Peyer's patch (tissue), 4 donors: ENCODE data around the gene PDZD2.

Experiments used
- CTCF ChIP-seq, 6 experiments: fragments of 450-650 bp in 4 of 6; fragments of 200-600 bp in 2 of 6; sonication (generic) in 1 of 6; IDR thresholded peaks; one replicate each; pipeline ENCODE4 v1.5.1; 2017 to 2019; ENCODE audit warnings: antibody characterized with exemption in 6 of 6, mild to moderate bottlenecking in 3 of 6, moderate library complexity in 1 of 6
- POLR2A ChIP-seq, 2 donors: fragments of 450-650 bp; IDR thresholded peaks; one replicate each; pipeline ENCODE4 v1.5.1; 2017; ENCODE audit warnings: antibody characterized with exemption in 2 of 2, mild to moderate bottlenecking in 2 of 2, moderate library complexity in 2 of 2

DNA sequence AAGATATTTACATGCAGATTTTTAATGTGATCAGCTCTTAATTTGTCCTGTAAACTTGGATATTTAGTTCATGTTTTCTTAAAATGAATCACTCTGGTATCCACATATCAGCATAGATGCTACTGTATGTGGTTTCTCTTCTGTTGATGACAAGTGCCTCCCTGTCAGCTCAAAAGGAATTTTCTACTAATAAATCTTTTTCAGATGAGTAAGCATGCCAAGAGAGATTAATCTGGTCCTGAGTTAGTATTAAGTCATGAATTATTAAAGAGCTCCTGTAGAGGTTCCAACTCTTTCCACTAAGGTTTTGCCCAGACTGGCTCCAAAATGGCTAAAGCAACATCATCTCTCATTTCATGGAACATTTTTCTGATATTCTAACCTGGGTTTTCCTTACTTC is 406.0 kb downstream of the PDZD2 start:
- no peak for TF ChIP-seq CTCF (IDR thresholded peaks at IDR 0.05)
- TF ChIP-seq POLR2A (IDR thresholded peaks at IDR 0.05) = no peak
